GM19351 (cell line): ENCODE data around the gene FOXO3.

Experiments
- ATAC-seq: cut with Tn5 transposase; IDR thresholded peaks from one replicate; pipeline ENCODE4 v1.9.1; 2021; ENCODE audit warnings: mild to moderate bottlenecking, moderate library complexity; ENCODE audit not compliant: unreplicated experiment

The FOXO3 gene

GRCh38 chr6:108626777-108627176 lies 66.1 kb downstream of the FOXO3 start:
- no peak for ATAC-seq

DNA sequence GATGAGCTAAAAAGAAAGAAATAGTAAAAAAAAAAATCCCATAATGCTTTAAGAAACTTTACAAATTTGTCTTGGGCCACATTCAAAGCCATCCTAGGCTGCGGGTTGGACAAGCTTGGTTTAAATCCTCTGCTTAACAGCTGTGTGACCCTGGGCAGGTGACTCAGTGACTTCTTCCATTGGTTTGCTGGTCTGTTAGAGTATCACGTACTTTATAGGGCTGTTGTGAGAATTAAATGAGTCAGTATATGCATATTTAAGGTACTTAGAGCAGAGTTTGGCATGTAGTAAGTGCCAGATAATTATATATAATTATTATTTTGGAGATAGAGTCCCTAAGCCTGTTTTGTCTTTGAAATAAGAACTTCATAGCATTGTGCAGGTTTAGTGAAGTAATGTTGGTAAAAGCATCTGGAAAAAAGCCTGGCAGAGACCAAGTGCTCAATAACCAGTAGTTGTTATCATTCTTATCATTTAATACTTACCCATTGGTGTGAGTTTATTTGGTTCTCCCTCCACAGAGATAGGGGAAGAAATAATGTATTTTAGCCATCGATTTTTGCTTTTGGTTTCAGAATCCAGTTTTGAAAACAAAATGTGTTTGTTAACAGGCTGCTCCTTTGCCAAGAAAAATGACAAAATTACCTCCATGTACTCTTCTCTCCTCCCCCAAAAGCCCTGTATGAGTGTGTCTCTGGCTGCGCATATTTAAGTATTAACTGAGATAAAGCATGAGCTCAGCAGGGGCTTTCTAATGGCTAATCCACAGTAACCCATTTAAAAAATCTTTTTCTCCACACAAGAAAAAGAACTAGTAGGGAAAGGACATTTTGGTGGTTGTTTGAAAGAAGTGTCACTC lies 67.2 kb downstream of the FOXO3 start:
- no peak for ATAC-seq

GRCh38 chr6:108630050-108630714 lies 69.5 kb downstream of the FOXO3 start:
- ATAC-seq = no peak

DNA sequence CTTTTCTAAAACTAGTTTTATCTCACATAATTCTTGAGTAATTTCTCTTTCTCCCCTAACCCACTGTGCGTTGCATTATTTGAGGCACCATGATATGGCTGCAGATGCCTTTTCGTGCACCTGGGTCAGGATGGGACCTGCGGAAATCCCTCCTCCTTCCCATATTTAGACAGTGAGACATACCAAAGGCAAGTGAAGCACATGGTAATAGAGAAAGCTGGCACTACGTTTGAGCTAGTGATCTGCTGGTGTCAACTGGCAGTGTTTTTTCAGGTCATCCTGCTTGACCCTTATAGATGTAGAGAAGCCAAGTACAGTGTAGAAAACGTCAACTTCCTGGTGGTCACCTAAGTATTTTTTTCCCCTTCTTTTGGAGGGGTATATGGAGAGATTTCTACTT lies 71.7 kb downstream of the FOXO3 start:
- no peak for ATAC-seq

- no peak for ATAC-seq
These were observed 72.7 kb downstream of the FOXO3 start for GRCh38 chr6:108633436-108633835.

- ATAC-seq = no peak
These were observed 74.9 kb downstream of the FOXO3 start for GRCh38 chr6:108635505-108636226.

DNA sequence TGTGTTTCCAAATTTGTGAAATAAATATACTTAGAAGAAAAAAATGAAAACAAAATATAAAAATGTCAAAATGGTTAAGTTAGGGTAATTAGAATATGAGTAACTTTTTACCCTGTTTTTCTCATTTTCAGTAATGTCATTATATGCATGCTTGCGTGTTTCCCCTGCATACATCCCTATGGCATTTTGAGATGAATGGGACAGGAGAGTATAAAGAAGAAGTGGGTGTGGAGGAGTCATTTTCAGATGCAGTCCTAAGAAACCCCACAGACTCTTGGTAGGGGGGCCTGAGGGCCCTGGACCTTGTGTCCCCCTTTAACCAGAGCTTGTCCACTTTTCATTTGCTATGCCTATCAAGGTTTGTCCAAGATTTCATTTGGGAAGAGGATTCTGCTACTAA lies 77.2 kb downstream of the FOXO3 start:
- no peak for ATAC-seq

DNA sequence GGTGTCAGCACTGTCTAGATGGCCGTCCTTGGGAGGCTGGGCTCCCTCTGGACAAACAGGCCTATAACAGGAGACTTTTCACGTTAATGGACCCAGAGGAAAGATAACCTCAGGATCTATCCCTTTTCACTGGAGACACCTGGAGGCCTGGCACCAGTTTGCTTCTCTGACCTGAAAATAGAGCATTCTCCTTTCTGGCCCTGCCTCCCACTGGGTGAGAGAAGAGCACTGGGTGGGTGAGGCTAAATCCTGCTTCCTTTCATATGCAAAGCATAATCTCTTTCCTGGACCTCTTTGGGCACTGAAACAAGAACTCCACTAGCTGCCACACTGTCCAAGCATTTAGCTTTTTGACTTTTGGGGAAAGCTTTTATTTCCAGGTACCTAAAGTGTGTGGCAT lies 78.3 kb downstream of the FOXO3 start:
- ATAC-seq = no peak

DNA sequence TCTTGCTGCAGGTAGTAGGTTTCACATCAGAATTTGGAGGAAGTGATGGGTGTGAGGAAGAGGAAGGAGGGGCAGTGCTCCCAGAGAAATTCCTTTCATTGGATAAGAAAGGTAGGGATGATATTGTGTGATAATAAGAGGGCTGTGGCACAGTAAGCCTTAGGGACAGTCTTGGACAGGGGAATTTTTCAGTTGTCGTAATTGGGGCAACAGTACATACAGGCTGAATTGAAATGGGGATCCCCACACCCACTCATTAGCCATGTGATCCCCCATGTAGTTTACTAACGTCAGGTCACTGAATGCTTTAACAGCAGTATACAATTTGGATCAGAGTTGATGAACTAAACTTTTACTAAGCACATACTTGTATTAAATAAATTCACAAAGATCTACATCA lies 79.4 kb downstream of the FOXO3 start:
- ATAC-seq = no peak

DNA sequence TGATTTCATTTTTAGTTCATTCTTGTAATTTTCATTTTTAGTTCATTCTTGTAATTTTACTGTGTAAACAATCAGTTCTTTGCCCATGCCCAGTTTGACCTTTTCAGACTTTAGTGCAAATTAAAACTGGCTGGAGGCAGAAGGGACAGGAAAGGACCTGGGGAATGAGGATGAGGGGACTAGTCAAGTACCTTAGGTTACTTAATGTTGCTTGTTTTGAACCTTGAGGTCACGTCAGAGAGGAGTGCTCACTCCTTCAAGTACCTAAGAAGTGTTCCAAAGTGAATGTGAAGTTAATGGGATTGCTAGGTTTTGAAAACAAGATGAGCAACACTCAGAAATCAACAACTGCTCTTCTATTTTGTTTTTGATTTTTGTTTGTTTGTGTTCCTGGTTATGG lies 82.5 kb downstream of the FOXO3 start:
- no peak for ATAC-seq

GRCh38 chr6:108644252-108644651 lies 83.5 kb downstream of the FOXO3 start:
- no peak for ATAC-seq

DNA sequence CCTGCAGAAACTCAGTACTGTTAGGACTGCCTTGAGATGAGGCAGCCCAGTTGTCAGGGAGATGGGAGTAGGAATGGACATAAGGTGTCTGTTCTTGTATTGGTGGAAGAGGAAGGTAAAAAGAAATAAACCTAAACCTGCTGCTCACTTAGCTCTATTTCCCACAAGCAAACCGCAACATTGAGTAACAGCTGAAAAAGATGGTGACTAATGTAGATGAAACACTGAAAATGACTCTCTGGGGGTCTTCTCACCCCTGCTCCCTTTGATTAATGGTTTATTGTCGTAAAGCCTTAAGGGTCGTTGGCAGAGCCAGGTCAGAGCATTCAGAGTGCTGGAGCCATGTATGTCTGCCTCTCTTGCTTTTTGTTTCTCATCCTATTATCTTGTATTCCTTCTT lies 87.5 kb downstream of the FOXO3 start:
- no peak for ATAC-seq

DNA sequence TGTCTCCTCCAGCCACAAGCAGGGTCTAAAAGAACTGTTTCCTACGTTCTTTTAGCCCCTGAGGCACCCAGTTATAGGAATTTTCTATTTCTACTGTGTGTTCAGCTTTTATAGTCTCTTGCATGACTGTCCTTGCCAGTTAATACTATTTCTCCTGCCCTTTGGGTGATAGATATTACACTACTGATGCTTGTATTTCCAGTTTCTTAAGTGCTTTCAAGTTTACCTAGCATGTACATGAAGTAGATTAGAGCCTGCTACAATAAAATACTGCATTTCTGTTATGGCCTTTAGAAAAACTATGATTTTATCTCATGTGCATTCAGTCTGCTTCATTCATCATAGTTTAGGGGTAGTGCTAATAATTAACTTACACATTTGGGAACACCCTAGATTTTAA lies 89.6 kb downstream of the FOXO3 start:
- ATAC-seq = no peak

GRCh38 chr6:108650781-108651180 lies 90.1 kb downstream of the FOXO3 start:
- no peak for ATAC-seq

GRCh38 chr6:108651340-108652227 lies 90.9 kb downstream of the FOXO3 start:
- ATAC-seq = no peak

GRCh38 chr6:108652375-108652774 lies 91.7 kb downstream of the FOXO3 start:
- ATAC-seq = no peak

DNA sequence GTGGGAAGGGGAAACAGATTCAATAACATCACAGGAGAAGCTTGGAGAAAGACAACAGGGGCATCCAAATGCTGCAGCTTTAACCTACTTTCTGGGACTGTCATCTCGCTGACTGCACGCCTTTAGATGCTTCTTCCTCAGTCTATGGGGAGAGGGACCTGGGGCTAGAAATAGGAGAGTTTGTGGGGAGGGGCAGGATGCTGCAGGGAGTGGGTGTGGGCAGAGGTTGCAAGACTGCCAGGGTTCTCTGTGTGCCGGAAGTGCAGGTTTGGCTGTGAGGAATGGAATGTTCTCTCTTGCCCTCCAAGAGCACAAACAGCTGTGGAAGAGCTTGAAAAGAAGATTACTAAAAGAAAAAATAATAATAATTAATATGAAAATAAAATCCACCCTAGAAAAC lies 93.2 kb downstream of the FOXO3 start:
- ATAC-seq = no peak

- no peak for ATAC-seq
These were observed 93.9 kb downstream of the FOXO3 start for GRCh38 chr6:108654465-108655106.

- ATAC-seq = no peak
These were observed 95.3 kb downstream of the FOXO3 start for GRCh38 chr6:108655806-108656651.
